NT2/D1 (cell line): Measurements from ENCODE around the gene NCOR1.
"Not testable (repeated sequence)": the region's sequence is repeated elsewhere in the genome, so short reads cannot be mapped to it uniquely, and the experiment has no call there.

Experiments
- DNase-seq: peaks from one replicate; pipeline ENCODE4 v3.0.0-alpha.2; 2011; ENCODE audit warnings: low read depth, low spot score
- H3K27me3 ChIP-seq: 2 replicates; pipeline ENCODE4 v1.6.0; 2011; ENCODE audit warnings: mild to moderate bottlenecking; ENCODE audit not compliant: insufficient read length, insufficient read depth
- H3K36me3 ChIP-seq: 2 replicates; pipeline ENCODE4 v1.6.1; 2011; ENCODE audit warnings: mild to moderate bottlenecking, low read length, mixed read lengths; ENCODE audit not compliant: insufficient read depth, insufficient read length
- H3K4me1 ChIP-seq: 2 replicates; pipeline ENCODE4 v1.5.1; 2011; ENCODE audit not compliant: insufficient read depth, insufficient read length
- H3K4me3 ChIP-seq: 2 replicates; pipeline ENCODE4 v1.5.1; 2011; ENCODE audit warnings: low read depth; ENCODE audit not compliant: insufficient read length
- H3K9ac ChIP-seq: 2 replicates; pipeline ENCODE4 v1.6.0; 2011; ENCODE audit warnings: low read depth; ENCODE audit not compliant: insufficient read length
- H3K9me3 ChIP-seq: 2 replicates; pipeline ENCODE4 v1.5.1; 2011; ENCODE audit warnings: mild to moderate bottlenecking, low read length; ENCODE audit not compliant: insufficient read depth
- SUZ12 ChIP-seq: IDR thresholded peaks from 2 replicates; pipeline ENCODE4 v1.6.1; 2011; ENCODE audit not compliant: insufficient read length, insufficient read depth; ENCODE audit errors: extremely low read depth
- YY1 ChIP-seq: IDR thresholded peaks from 2 replicates; pipeline ENCODE4 v1.6.1; 2011; ENCODE audit not compliant: insufficient read length, insufficient read depth
- ZNF274 ChIP-seq: IDR thresholded peaks from 2 replicates; pipeline ENCODE4 v1.6.1; 2011; ENCODE audit warnings: mild to moderate bottlenecking, low read depth, low read length

The NCOR1 gene

GRCh38 chr17:16211590-16211989 lies 3.7 kb downstream of the NCOR1 start:
- TF ChIP-seq YY1 (no peak), SUZ12 (no peak), ZNF274 (no peak)
- Histone ChIP-seq H3K27me3 (no peaks in the 10 kb centered on the region), H3K9ac (no peak overlapping the region), H3K4me1 (no peaks in the 10 kb centered on the region), H3K4me3 (no peak overlapping the region), H3K9me3 (no peaks in the 10 kb centered on the region), H3K36me3 (no peaks in the 10 kb centered on the region)
- no peak for DNase-seq

GRCh38 chr17:16204763-16205162 lies 10.6 kb downstream of the NCOR1 start:
- H3K4me3 ChIP-seq, H3K36me3 ChIP-seq, DNase-seq, H3K9ac ChIP-seq, H3K9me3 ChIP-seq, H3K27me3 ChIP-seq, H3K4me1 ChIP-seq: not testable (repeated sequence)

- not testable (repeated sequence) for H3K4me1 ChIP-seq, H3K4me3 ChIP-seq, DNase-seq, H3K36me3 ChIP-seq, H3K9ac ChIP-seq, H3K9me3 ChIP-seq, H3K27me3 ChIP-seq
Measured at GRCh38 chr17:16202554-16203500, 12.5 kb downstream of the NCOR1 start.

- H3K27me3 ChIP-seq, H3K9ac ChIP-seq, H3K4me3 ChIP-seq, H3K4me1 ChIP-seq, DNase-seq, H3K36me3 ChIP-seq, H3K9me3 ChIP-seq: not testable (repeated sequence)
Measured at GRCh38 chr17:16201693-16202131, 13.6 kb downstream of the NCOR1 start.

GRCh38 chr17:16199093-16199492 lies 16.2 kb downstream of the NCOR1 start:
- no peak for DNase-seq

GRCh38 chr17:16197276-16197675 lies 18.1 kb downstream of the NCOR1 start:
- Histone ChIP-seq H3K4me3 (no peak overlapping the region), H3K36me3 (peaks cover 15% of the 10 kb centered on the region), H3K9me3 (no peaks in the 10 kb centered on the region), H3K4me1 (no peaks in the 10 kb centered on the region), H3K9ac (no peak overlapping the region), H3K27me3 (no peaks in the 10 kb centered on the region)
- TF ChIP-seq ZNF274 (no peak), YY1 (no peak), SUZ12 (no peak)
- DNase-seq: no peak

More at GRCh38 chr17:16199093-16199492, 16.2 kb downstream of the NCOR1 start:
- Histone ChIP-seq H3K27me3 (no peaks in the 10 kb centered on the region), H3K4me1 (no peaks in the 10 kb centered on the region), H3K4me3 (no peak overlapping the region), H3K9ac (no peak overlapping the region), H3K36me3 (peaks cover 7% of the 10 kb centered on the region), H3K9me3 (no peaks in the 10 kb centered on the region)
- no peak for TF ChIP-seq YY1
- no peak for TF ChIP-seq SUZ12
- no peak for TF ChIP-seq ZNF274

- not testable (repeated sequence) for H3K4me3 ChIP-seq, DNase-seq, H3K4me1 ChIP-seq, H3K27me3 ChIP-seq, H3K9me3 ChIP-seq, H3K9ac ChIP-seq
- H3K36me3 ChIP-seq: peaks cover 23% of the 10 kb centered on the region
Measured at GRCh38 chr17:16194307-16194835, 21.0 kb downstream of the NCOR1 start.

GRCh38 chr17:16191604-16192003 lies 23.7 kb downstream of the NCOR1 start:
- peaks cover 19% of the 10 kb centered on the region for H3K36me3 ChIP-seq
- no peaks in the 10 kb centered on the region for H3K4me1 ChIP-seq
- H3K9me3 ChIP-seq: no peaks in the 10 kb centered on the region
- TF ChIP-seq SUZ12: no peak
- TF ChIP-seq YY1: no peak
- no peak for TF ChIP-seq ZNF274
- H3K9ac ChIP-seq: no peak overlapping the region
- H3K27me3 ChIP-seq: no peaks in the 10 kb centered on the region
- DNase-seq: no peak
- H3K4me3 ChIP-seq: no peak overlapping the region
